ENCODE results near the gene LHFPL2. TPM values are rescaled to one million over a fixed set of nuclear protein-coding genes. Genes with fewer than 3 reads are reported as not detected.

The LHFPL2 gene
- total RNA-seq, 4 donors from 2014 or later = 2.2 to 11.1 (median 6.2) TPM

DNA sequence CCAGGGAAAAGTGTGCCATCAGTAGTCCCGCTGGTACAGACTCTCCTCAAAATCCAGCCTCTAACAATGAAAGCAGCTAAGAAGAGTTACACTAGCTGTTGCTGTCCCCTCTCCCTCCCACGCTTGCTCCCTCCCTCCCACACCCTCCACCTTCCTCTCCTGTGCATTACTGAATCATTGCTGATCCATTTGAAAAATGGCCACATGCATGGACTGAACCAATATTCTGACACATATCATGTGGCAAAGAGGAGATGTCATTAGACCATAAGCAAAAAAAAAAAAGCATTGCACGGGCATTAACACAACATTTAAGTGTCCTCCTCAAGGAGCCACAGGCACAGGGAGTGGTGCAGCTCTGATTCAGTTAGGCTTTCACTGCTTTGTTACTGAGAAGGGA lies 37.9 kb downstream of the LHFPL2 start:
- 69 to 70% methylated on average over 3 of the region's 3 CpGs for WGBS, 2 donors
- intact Hi-C loops (cut with DNase I) = no loop called here
- H3K27me3 ChIP-seq = no peaks in the 10 kb centered on the region
- no peak for TF ChIP-seq POLR2A (IDR thresholded peaks at IDR 0.05)
- TF ChIP-seq, protein P1, sequence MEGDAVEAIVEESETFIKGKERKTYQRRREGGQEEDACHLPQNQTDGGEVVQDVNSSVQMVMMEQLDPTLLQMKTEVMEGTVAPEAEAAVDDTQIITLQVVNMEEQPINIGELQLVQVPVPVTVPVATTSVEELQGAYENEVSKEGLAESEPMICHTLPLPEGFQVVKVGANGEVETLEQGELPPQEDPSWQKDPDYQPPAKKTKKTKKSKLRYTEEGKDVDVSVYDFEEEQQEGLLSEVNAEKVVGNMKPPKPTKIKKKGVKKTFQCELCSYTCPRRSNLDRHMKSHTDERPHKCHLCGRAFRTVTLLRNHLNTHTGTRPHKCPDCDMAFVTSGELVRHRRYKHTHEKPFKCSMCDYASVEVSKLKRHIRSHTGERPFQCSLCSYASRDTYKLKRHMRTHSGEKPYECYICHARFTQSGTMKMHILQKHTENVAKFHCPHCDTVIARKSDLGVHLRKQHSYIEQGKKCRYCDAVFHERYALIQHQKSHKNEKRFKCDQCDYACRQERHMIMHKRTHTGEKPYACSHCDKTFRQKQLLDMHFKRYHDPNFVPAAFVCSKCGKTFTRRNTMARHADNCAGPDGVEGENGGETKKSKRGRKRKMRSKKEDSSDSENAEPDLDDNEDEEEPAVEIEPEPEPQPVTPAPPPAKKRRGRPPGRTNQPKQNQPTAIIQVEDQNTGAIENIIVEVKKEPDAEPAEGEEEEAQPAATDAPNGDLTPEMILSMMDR (IDR thresholded peaks at IDR 0.05) = no peak
- no peak for DNase-seq
- no peaks in the 10 kb centered on the region for H3K36me3 ChIP-seq
- no peaks in the 10 kb centered on the region for H3K9me3 ChIP-seq
- H3K4me1 ChIP-seq = peaks cover 0 to 45% (median 11%) of the 10 kb centered on the region in 3 donors
- H3K4me3 ChIP-seq = no peak overlapping the region
- peak overlapping the region in 3 of 4 donors; percentile 15 to 61 (median 44) for H3K27ac ChIP-seq

DNA sequence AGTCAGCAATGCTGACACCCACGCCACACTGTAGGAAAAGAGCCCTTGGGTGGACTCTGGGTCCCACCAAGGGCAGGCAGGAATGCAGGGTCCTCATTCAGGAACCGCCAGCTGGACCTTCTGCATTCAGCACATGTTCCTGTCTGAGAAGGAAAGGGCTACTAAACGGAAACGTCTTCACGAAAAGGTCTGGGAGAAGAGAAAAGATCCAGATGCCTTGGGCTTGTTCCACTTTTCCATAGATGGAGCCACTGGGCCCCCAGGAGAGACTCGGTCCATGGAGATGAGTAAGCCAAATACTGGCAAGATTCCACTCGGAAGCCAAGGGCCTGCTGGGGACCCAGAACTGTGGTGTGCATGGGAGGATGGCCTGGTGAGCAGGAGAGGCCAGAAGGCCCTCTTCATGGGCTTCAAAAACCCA lies 38.4 kb downstream of the LHFPL2 start:
- intact Hi-C loops (cut with DNase I) = no loop called here
- 82 to 89% methylated on average over 4 to 6 of the region's 7 CpGs for WGBS, 2 donors
- TF ChIP-seq, protein P1 (IDR thresholded peaks at IDR 0.05) = no peak
- TF ChIP-seq POLR2A (IDR thresholded peaks at IDR 0.05) = no peak
- Histone ChIP-seq H3K36me3 (no peaks in the 10 kb centered on the region), H3K27ac (peak overlapping the region in 3 of 4 donors; percentile 31 to 61 (median 36)), H3K4me3 (no peak overlapping the region), H3K9me3 (no peaks in the 10 kb centered on the region), H3K4me1 (peaks cover 2 to 49% (median 13%) of the 10 kb centered on the region in 3 donors), H3K27me3 (no peaks in the 10 kb centered on the region)
- no peak for DNase-seq

DNA sequence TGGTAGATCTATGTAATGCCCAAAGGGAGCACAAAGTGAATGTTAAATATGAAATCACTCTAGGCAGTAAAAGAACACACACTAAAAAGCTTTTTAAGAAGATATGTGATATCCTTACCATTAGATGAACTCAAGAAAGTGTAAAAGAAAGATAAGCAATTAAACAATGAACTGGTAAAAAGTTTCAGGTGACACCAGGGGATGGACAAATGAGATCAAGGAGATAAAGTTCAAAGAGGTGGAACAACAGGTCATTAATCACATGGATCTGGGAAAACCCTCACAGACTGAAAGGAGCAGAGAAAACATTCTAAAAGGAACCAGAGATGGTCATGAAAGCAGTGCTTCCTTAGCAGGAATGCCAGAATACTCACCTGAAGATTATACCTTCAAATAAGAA lies 40.7 kb downstream of the LHFPL2 start:
- DNase-seq = no peak
- Histone ChIP-seq H3K36me3 (no peaks in the 10 kb centered on the region), H3K4me3 (no peak overlapping the region), H3K27ac (no peak overlapping the region), H3K9me3 (no peaks in the 10 kb centered on the region), H3K27me3 (no peaks in the 10 kb centered on the region), H3K4me1 (peaks cover 9 to 60% (median 17%) of the 10 kb centered on the region in 3 donors)
- TF ChIP-seq, protein P1 (IDR thresholded peaks at IDR 0.05) = no peak
- TF ChIP-seq POLR2A (IDR thresholded peaks at IDR 0.05) = no peak
- intact Hi-C loops (cut with DNase I) = no loop called here

DNA sequence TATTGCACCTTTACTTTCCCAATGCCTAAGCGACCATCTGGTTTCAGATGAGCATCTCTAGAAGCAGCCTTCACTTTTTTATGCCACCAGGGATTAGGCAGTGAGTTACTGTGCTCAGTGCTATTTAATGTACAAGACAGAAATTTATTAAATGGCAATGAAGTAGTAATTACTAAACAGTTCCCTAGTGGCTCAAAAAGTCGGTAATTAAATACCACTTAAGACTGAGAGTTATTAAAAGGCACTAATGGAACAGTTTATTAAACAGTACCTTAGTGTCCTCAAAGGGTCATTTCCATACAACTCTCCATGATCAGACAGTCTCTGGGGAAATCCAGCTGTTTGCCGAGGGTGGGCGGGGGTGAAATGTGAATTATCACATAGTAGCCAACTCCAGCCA lies 42.3 kb downstream of the LHFPL2 start:
- Histone ChIP-seq H3K4me3 (no peak overlapping the region), H3K27ac (no peak overlapping the region), H3K36me3 (no peaks in the 10 kb centered on the region), H3K27me3 (no peaks in the 10 kb centered on the region), H3K9me3 (no peaks in the 10 kb centered on the region), H3K4me1 (peaks cover 9 to 50% (median 15%) of the 10 kb centered on the region in 3 donors)
- intact Hi-C loops (cut with DNase I) = no loop called here
- no peak for DNase-seq
- TF ChIP-seq, protein P1 (IDR thresholded peaks at IDR 0.05) = no peak
- WGBS, 2 donors = 67 to 68% methylated on average over 4 of the region's 4 CpGs

DNA sequence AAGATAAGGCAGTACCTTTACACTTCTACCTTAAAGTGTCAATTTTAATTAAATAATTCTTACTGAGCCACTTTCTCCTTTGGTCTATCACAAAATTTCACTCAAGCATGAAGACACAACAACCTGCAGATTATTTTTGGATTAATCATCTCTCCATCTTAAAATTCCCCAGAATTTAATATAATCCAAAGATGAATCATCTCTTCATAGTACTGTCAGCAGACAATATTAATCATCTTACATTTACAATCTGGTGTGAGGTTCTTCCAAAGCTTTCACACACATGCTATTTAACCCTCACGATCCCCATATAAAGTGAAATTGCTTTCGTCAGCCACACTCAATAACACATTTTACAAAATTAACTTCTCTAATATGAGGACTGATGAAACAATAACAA lies 43.0 kb downstream of the LHFPL2 start:
- H3K36me3 ChIP-seq = no peaks in the 10 kb centered on the region
- no peaks in the 10 kb centered on the region for H3K9me3 ChIP-seq
- intact Hi-C loops (cut with DNase I) = no loop called here
- no peaks in the 10 kb centered on the region for H3K27me3 ChIP-seq
- peak overlapping the region in 1 of 4 donors; percentile 36 for H3K27ac ChIP-seq
- peaks cover 9 to 47% (median 12%) of the 10 kb centered on the region in 3 donors for H3K4me1 ChIP-seq
- TF ChIP-seq POLR2A (IDR thresholded peaks at IDR 0.05) = no peak
- TF ChIP-seq, protein P1 (IDR thresholded peaks at IDR 0.05) = no peak
- H3K4me3 ChIP-seq = no peak overlapping the region
- no peak for DNase-seq
- 54 to 63% methylated on average over 2 of the region's 2 CpGs for WGBS, 2 donors

Measured in esophagus squamous epithelium (tissue), 5 donors.